ENCODE results near the gene CENPN. TPM values are rescaled to one million over a fixed set of nuclear protein-coding genes. Genes with fewer than 3 reads are reported as not detected.
A peak's percentile ranks its signal among the peaks of the same experiment; 100 is the strongest.

CENPN gene
- total RNA-seq, 1 experiment from 2014 or later, result 78.6 TPM

GRCh38 chr16:81070979-81071378 lies 64.0 kb downstream of the CENPN start:
- Histone ChIP-seq H3K9me3 (ENCODE audit: control insufficient read depth, low read depth, low read length) (no peaks in the 10 kb centered on the region), H3K4ac (ENCODE audit: low read depth, low read length) (no peak overlapping the region), H2BK12ac (ENCODE audit: insufficient read length, low read depth, low read length) (no peak overlapping the region), H4K91ac (ENCODE audit: insufficient read length, low read depth, low read length) (no peak overlapping the region), H4K20me1 (ENCODE audit: control insufficient read depth, insufficient read depth, insufficient read length) (no peaks in the 10 kb centered on the region), H2AFZ (ENCODE audit: low read length) (no peak overlapping the region), H3K23me2 (ENCODE audit: insufficient read length, low read depth, low read length, poor library complexity, severe bottlenecking) (no peaks in the 10 kb centered on the region), H3K79me1 (ENCODE audit: insufficient read depth, low read depth, low read length, poor library complexity, severe bottlenecking) (no peaks in the 10 kb centered on the region), H3K56ac (ENCODE audit: insufficient read length, low read depth, low read length) (no peak overlapping the region), H3K4me1 (ENCODE audit: insufficient read depth, low read length) (no peaks in the 10 kb centered on the region), H2BK20ac (ENCODE audit: low read depth, low read length, poor library complexity, severe bottlenecking) (no peak overlapping the region), H2AK5ac (ENCODE audit: insufficient read length, low read length) (no peak overlapping the region), H3K14ac (ENCODE audit: insufficient read depth, low read length) (no peak overlapping the region), H3K27me3 (ENCODE audit: insufficient read depth, low read length) (no peaks in the 10 kb centered on the region), H3T11ph (ENCODE audit: low read length) (no peak overlapping the region), H3K27ac (ENCODE audit: insufficient read length, low read depth, low read length) (no peak overlapping the region), H2BK15ac (ENCODE audit: low read depth, low read length) (no peak overlapping the region), H4K8ac (replicated peaks; ENCODE audit: insufficient read length, low read depth, low read length) (no peak overlapping the region), H3K79me2 (ENCODE audit: insufficient read depth, low read length) (no peaks in the 10 kb centered on the region), H3K4me2 (ENCODE audit: insufficient read depth, insufficient read length, low read length) (no peak overlapping the region), H4K5ac (ENCODE audit: insufficient read length, low read depth, low read length) (no peak overlapping the region), H2BK5ac (ENCODE audit: insufficient read length, low read length) (no peak overlapping the region), H3K9ac (ENCODE audit: extremely low read depth, insufficient read length, low read length) (no peak overlapping the region), H3K18ac (ENCODE audit: insufficient read length, low read depth, low read length) (no peak overlapping the region), H3K23ac (ENCODE audit: insufficient read length, low read depth, low read length) (no peak overlapping the region), H2BK120ac (ENCODE audit: low read depth, low read length, poor library complexity, severe bottlenecking) (no peak overlapping the region)
- Mint-ChIP-seq H3K4me1 (peaks cover 14% of the 10 kb centered on the region in 2 experiments), H3K4me3 (no peak overlapping the region), H3K27ac (0 out of 7 replicates have a peak overlapping the region, but pooled peaks of 1 of the 3 experiments have one; percentile 68), H3K9me3 (no peaks in the 10 kb centered on the region), H3K36me3 (ENCODE audit: insufficient read depth in 1 of 3, low read depth in 3 of 3) (no peaks in the 10 kb centered on the region), H3K27me3 (ENCODE audit: low read depth) (no peaks in the 10 kb centered on the region; the same call in 1 of the 2 replicates)
- WGBS (ENCODE audit: extremely low coverage, insufficient read length, low lambda C conversion rate), result no CpG with 5 or more reads among the region's 8 CpGs
- TF ChIP-seq CTCF (conservative IDR thresholded peaks at IDR 0.05), result no peak
- no peak for DNase-seq
